CD14-positive monocyte (primary cell): ENCODE data around the gene RAB6B. TPM values are rescaled to one million over a fixed set of nuclear protein-coding genes. Genes with fewer than 3 reads are reported as not detected.

ENCODE experiments used
- DNase-seq, 3 donors: peaks; one replicate each; pipeline ENCODE4 v3.0.0-alpha.2; 2011 to 2022
- H2AFZ ChIP-seq: 2 replicates; pipeline ENCODE4 v1.6.0; 2012; ENCODE audit warnings: mild to moderate bottlenecking, low read depth, low read length, inconsistent platforms; ENCODE audit not compliant: insufficient read depth, poor library complexity, severe bottlenecking
- H3K27ac ChIP-seq, 2 donors: 1 replicate in 1 of 2; 2 replicates in 1 of 2; pipeline ENCODE4 v1.5.1; 2012 to 2013; ENCODE audit warnings: low read length in 2 of 2, control low read depth in 1 of 2, inconsistent platforms in 1 of 2, low read depth in 1 of 2, mild to moderate bottlenecking in 1 of 2
- H3K27me3 ChIP-seq, 2 donors: one replicate each; pipeline versions ENCODE4 v1.6.0 to v1.6.1; 2011 to 2013; ENCODE audit warnings: low read length in 2 of 2; ENCODE audit not compliant: control insufficient read depth in 2 of 2, insufficient read depth in 2 of 2
- H3K36me3 ChIP-seq, 2 donors: replicated peaks in 1 of 2; 1 replicate in 1 of 2; 2 replicates in 1 of 2; pipeline versions ENCODE4 v1.5.1 to v1.6.1; 2012 to 2013; ENCODE audit warnings: low read length in 2 of 2, control low read depth in 1 of 2, inconsistent platforms in 1 of 2, mild to moderate bottlenecking in 1 of 2; ENCODE audit not compliant: insufficient read depth in 2 of 2, control insufficient read depth in 1 of 2
- H3K4me1 ChIP-seq, 2 donors: 1 replicate in 1 of 2; 2 replicates in 1 of 2; pipeline versions ENCODE4 v1.5.1 to v1.6.1; 2012 to 2013; ENCODE audit warnings: low read length in 2 of 2, control low read depth in 1 of 2, inconsistent platforms in 1 of 2, mild to moderate bottlenecking in 1 of 2, moderate library complexity in 1 of 2; ENCODE audit not compliant: insufficient read depth in 2 of 2, control insufficient read depth in 1 of 2
- H3K4me2 ChIP-seq: replicated peaks from 2 replicates; pipeline ENCODE3; 2012; ENCODE audit warnings: low read length, moderate library complexity, mild to moderate bottlenecking; ENCODE audit not compliant: poor library complexity, severe bottlenecking; ENCODE audit errors: extremely low read depth
- H3K4me3 ChIP-seq, 3 experiments: fragments of 200-600 bp in 1 of 3; sonication (generic) in 1 of 3; replicated peaks in 1 of 3; 1 replicate in 2 of 3; 2 replicates in 1 of 3; pipeline ENCODE4 v1.5.1; 2011 to 2013; ENCODE audit warnings: low read length in 3 of 3, mild to moderate bottlenecking in 3 of 3, control low read depth in 2 of 3, low read depth in 2 of 3, inconsistent platforms in 1 of 3, moderate library complexity in 1 of 3
- H3K79me2 ChIP-seq: 2 replicates; pipeline ENCODE4 v1.6.0; 2012; ENCODE audit warnings: mild to moderate bottlenecking, control low read depth, inconsistent platforms, low read length, moderate library complexity; ENCODE audit not compliant: insufficient read depth
- H3K9ac ChIP-seq: 2 replicates; pipeline ENCODE4 v1.6.0; 2017; ENCODE audit warnings: low read length, mild to moderate bottlenecking; ENCODE audit not compliant: insufficient read depth, poor library complexity, severe bottlenecking
- H3K9me3 ChIP-seq, 2 donors: replicated peaks in 1 of 2; 1 replicate in 1 of 2; 2 replicates in 1 of 2; pipeline versions ENCODE4 v1.5.1 to v1.6.1; 2012 to 2013; ENCODE audit warnings: low read length in 2 of 2, control low read depth in 1 of 2; ENCODE audit not compliant: control insufficient read depth in 1 of 2, insufficient read depth in 1 of 2
- H4K20me1 ChIP-seq: 2 replicates; pipeline ENCODE4 v1.6.0; 2012; ENCODE audit warnings: mild to moderate bottlenecking, low read length, control low read depth, moderate library complexity; ENCODE audit not compliant: insufficient read depth
- H3K27ac Mint-ChIP-seq, 7 donors: one replicate each; pipeline ENCODE4 v1.8.0; 2020; ENCODE audit warnings: mild to moderate bottlenecking in 7 of 7, mixed read lengths in 7 of 7, moderate library complexity in 6 of 7, inconsistent platforms in 2 of 7
- H3K27me3 Mint-ChIP-seq, 3 donors: one replicate each; pipeline ENCODE4 v1.8.0; 2021 to 2022; ENCODE audit warnings: low read depth in 3 of 3, mild to moderate bottlenecking in 3 of 3, mixed read lengths in 3 of 3, moderate library complexity in 3 of 3, inconsistent platforms in 1 of 3
- H3K36me3 Mint-ChIP-seq, 2 donors: one replicate each; pipeline ENCODE4 v1.8.0; 2020; ENCODE audit warnings: mixed read lengths in 2 of 2, inconsistent platforms in 1 of 2, mild to moderate bottlenecking in 1 of 2
- H3K4me1 Mint-ChIP-seq: one replicate; pipeline ENCODE4 v1.8.0; 2020; ENCODE audit warnings: mild to moderate bottlenecking, mixed read lengths
- H3K4me3 Mint-ChIP-seq, 2 donors: one replicate each; pipeline ENCODE4 v1.8.0; 2020; ENCODE audit warnings: mild to moderate bottlenecking in 2 of 2, mixed read lengths in 2 of 2, moderate library complexity in 1 of 2
- H3K9me3 Mint-ChIP-seq, 7 donors: one replicate each; pipeline ENCODE4 v1.8.0; 2020 to 2022; ENCODE audit warnings: mixed read lengths in 7 of 7, mild to moderate bottlenecking in 6 of 7, moderate library complexity in 6 of 7, inconsistent platforms in 2 of 7
- WGBS: methylation state at CpG from one replicate; pipeline ENCODE4 v1.1.5; 2013; ENCODE audit warnings: missing lambda C conversion rate; ENCODE audit not compliant: insufficient coverage; 5-methylcytosine and 5-hydroxymethylcytosine counted together
- intact Hi-C, 2 donors: fragments of 100-400 bp; cut with micrococcal nuclease; formaldehyde crosslinking; loops; one replicate each; pipeline versions ENCODE4 v1.15.0 to v1.15.1; 2023
- polyA plus RNA-seq, 3 donors: library from polyadenylated mRNA; depleted of rRNA in 1 of 3; unstranded in 2 of 3; stranded (reverse) in 1 of 3; fragments of 300-500 nt in 2 of 3; fragments of >200 nt in 1 of 3; fragmentation: Illumina TruSeq in 2 of 3; gene quantifications; 1 replicate in 2 of 3; 2 replicates in 1 of 3; pipeline ENCODE4 v1.2.3, GENCODE V29; 2012 to 2021
- TF ChIP-seq, protein P1 (sequence below): fragments of 200-600 bp; IDR thresholded peaks from one replicate; pipeline ENCODE4 v1.8.0; 2022; ENCODE audit warnings: antibody characterized with exemption, mild to moderate bottlenecking

Gene RAB6B
- polyA plus RNA-seq, 3 donors: 0.46 TPM; not detected in 2

DNA sequence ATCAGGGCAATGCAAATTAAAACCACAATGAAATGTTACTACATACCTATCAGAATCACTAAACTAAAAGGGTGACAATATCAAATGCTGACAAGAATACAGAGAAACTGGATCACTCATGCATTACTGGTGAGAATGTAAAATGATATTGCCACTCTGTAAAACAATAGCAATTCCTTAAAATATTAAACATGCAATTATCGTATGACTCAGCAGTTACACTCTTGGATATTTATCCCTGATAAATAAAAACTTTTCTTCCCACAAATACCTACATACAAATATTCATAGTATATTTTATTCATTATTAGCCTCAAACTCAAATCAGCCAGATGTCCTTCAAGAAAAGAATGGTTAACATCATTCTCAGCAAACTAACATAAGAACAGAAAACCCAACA, 25.9 kb upstream of the RAB6B start:
- TF ChIP-seq, protein P1, sequence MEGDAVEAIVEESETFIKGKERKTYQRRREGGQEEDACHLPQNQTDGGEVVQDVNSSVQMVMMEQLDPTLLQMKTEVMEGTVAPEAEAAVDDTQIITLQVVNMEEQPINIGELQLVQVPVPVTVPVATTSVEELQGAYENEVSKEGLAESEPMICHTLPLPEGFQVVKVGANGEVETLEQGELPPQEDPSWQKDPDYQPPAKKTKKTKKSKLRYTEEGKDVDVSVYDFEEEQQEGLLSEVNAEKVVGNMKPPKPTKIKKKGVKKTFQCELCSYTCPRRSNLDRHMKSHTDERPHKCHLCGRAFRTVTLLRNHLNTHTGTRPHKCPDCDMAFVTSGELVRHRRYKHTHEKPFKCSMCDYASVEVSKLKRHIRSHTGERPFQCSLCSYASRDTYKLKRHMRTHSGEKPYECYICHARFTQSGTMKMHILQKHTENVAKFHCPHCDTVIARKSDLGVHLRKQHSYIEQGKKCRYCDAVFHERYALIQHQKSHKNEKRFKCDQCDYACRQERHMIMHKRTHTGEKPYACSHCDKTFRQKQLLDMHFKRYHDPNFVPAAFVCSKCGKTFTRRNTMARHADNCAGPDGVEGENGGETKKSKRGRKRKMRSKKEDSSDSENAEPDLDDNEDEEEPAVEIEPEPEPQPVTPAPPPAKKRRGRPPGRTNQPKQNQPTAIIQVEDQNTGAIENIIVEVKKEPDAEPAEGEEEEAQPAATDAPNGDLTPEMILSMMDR: no peak

DNA sequence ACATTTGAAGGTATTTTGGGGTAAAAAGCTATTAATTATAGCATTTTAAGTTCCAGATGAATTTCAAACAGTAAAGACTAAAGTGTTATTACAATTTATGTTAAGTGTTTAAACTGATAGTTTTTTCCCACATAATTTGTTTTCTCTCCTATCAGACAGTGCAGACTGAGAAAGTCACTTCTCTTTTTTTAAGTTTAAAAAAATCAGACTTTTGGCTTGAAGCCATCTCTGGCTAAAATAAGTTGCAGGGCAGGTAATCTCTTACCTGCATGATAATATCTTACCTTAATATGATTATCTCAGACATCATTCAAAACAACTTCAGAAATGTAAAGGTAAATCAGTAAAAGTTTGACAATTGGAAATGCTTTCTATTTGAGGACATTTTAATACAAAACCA, 21.5 kb upstream of the RAB6B start:
- no peak for DNase-seq
- Histone ChIP-seq H3K4me1 (no peaks in the 10 kb centered on the region), H4K20me1 (no peaks in the 10 kb centered on the region), H3K9ac (no peak overlapping the region), H2AFZ (no peak overlapping the region), H3K27me3 (peaks cover 0 to 5% of the 10 kb centered on the region in 2 donors), H3K4me2 (no peak overlapping the region), H3K27ac (no peak overlapping the region), H3K79me2 (no peaks in the 10 kb centered on the region), H3K4me3 (no peak overlapping the region), H3K9me3 (no peaks in the 10 kb centered on the region), H3K36me3 (no peaks in the 10 kb centered on the region)
- H3K4me3 Mint-ChIP-seq: no peak overlapping the region
- H3K27ac Mint-ChIP-seq: no peak overlapping the region
- TF ChIP-seq, protein P1: no peak
- no peaks in the 10 kb centered on the region for H3K36me3 Mint-ChIP-seq
- intact Hi-C loops: no loop called here
- peaks cover 0 to 5% (median 0%) of the 10 kb centered on the region in 7 donors for H3K9me3 Mint-ChIP-seq
- peaks cover 0 to 6% (median 4%) of the 10 kb centered on the region in 3 donors for H3K27me3 Mint-ChIP-seq
- H3K4me1 Mint-ChIP-seq: no peaks in the 10 kb centered on the region

More for the DNA sequence above, 25.9 kb upstream of the RAB6B start:
- Histone ChIP-seq H3K27me3 (peaks cover 0 to 5% of the 10 kb centered on the region in 2 donors), H3K36me3 (no peaks in the 10 kb centered on the region), H3K4me1 (no peaks in the 10 kb centered on the region), H3K9ac (no peak overlapping the region), H3K27ac (no peak overlapping the region), H3K9me3 (no peaks in the 10 kb centered on the region), H3K4me2 (no peak overlapping the region), H2AFZ (no peak overlapping the region), H4K20me1 (no peaks in the 10 kb centered on the region), H3K79me2 (no peaks in the 10 kb centered on the region), H3K4me3 (no peak overlapping the region)
- no peak overlapping the region for H3K27ac Mint-ChIP-seq
- peaks cover 0 to 5% (median 0%) of the 10 kb centered on the region in 7 donors for H3K9me3 Mint-ChIP-seq
- H3K27me3 Mint-ChIP-seq: peaks cover 5 to 8% (median 6%) of the 10 kb centered on the region in 3 donors
- no peak overlapping the region for H3K4me3 Mint-ChIP-seq
- DNase-seq: no peak
- H3K4me1 Mint-ChIP-seq: no peaks in the 10 kb centered on the region
- no peaks in the 10 kb centered on the region for H3K36me3 Mint-ChIP-seq
- intact Hi-C loops: no loop called here
- WGBS: no CpG with 5 or more reads among the region's 1 CpG
